GM21723 (cell line): ENCODE results near the gene SPATA2L.

Source experiments
- ATAC-seq: cut with Tn5 transposase; IDR thresholded peaks from one replicate; pipeline ENCODE4 v1.9.1; 2021; ENCODE audit warnings: mild to moderate bottlenecking, moderate library complexity; ENCODE audit not compliant: unreplicated experiment

The SPATA2L gene

DNA sequence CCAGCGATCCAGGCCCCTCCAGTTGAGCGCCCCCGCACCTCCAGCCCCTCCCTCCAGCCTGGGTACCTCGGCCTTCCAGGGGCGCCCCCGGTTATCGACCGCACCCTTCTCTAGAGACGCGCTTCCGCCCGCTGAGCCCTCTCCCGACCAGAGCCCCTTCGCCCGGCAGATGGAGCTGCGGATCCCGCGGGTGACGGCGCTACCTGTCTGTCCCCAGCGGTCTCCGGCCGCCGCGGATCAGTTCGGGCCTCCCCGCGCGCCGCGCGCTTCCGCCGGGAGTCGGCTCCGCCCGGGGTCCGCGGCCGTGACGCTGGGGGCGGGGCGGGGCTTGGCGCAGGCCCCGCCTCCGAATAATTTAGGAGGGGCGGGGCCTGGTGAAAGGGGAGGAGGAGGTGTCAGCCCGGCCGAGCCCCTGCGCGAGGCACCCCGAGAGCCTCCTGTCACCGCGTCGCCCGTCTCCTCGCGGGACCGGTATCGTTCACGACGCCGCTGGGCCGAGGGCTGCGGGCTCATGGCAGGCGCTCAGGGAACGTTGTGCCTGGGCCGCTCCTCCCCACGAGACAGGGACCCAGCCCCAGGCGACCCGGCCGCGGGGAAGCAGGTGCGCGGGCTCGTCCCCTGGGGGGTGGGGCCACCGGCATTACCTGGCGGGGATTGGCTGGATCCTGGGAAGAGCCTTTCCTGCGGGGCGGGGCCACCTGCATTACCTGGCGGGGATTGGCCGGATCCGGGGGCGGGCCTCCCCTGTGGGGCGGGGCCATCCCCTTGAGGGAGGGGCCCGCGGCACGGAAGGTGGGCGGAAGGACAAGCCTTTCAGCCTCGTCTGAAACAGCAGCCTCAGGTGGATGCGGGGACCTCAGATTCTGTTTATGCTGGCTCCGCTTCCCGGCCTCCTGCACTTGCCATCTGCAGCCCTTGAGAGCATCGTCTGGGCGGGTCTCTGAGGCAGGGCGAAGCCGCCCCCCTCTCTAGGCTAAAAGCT lies at the start of gene SPATA2L:
TSS of gene SPATA2L (minus strand) at position 281 of the 982 bp plus-strand sequence. CDS start 473 bp downstream, outside the sequence.
- peak; percentile 67 for ATAC-seq

DNA sequence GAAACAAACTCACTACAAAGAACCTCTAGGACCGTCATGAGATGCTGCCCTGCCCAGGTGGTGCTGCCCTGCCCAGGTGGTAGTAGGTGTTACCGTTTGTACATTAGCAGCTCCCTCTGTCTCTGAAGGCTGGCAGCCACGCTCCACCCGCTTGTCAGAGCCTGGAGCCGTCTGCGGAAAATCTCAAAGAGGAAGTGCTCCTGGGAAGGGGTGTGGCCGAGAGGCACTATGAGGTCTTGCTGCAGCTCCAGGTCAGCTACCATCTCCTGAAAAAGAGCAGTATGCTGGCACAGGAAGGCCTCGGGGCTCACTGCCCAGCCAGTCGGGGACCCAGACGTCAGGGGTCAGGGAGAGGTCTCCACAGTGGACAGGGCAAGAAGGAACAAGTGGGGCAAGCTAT lies 48.1 kb upstream of the SPATA2L start:
- ATAC-seq: no peak

GRCh38 chr16:89748921-89749320 lies 47.4 kb upstream of the SPATA2L start:
- no peak for ATAC-seq

DNA sequence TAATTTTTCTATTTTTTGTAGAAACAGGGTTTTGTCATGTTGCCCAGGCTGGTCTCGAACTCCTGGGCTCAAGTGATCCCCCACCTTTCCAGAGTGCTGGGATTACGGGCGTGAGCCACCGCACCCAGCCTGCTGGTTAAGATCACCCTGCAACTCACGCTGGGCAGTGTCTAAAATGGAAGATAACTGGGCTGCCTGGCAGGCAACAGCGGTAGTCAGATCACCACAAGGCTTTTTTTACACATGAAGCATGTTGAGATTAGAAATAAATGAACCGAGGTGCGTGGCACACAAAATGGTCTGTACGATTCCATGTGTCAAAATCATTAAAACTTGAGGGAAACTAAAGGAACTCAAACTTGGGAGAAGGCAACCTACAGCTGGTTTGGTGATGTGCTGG lies 46.6 kb upstream of the SPATA2L start:
- no peak for ATAC-seq

DNA sequence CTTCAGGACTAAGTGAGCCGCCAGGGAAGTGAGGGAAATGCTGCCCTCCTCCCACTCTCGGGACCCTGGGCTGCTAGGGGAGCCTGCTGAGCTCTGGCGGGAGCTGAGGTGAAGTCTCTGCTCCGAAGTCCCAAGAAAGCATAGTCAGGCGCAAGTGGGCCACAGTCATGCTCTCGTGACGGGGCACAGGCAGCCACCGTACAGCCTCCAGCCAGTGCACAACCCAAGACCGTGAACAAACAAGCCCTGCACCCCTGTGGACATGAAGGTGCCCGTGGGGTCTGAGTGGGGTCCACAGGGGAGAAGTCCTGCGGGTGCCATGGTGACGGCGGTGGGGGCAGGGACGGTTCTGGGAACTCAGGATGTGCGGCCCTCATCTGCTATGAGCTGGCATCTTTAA lies 44.5 kb upstream of the SPATA2L start:
- no peak for ATAC-seq

GRCh38 chr16:89744813-89745212 lies 43.3 kb upstream of the SPATA2L start:
- no peak for ATAC-seq

- ATAC-seq: no peak
Observed at GRCh38 chr16:89742948-89743347, 41.4 kb upstream of the SPATA2L start.

GRCh38 chr16:89741342-89742014 lies 40.0 kb upstream of the SPATA2L start:
- no peak for ATAC-seq

DNA sequence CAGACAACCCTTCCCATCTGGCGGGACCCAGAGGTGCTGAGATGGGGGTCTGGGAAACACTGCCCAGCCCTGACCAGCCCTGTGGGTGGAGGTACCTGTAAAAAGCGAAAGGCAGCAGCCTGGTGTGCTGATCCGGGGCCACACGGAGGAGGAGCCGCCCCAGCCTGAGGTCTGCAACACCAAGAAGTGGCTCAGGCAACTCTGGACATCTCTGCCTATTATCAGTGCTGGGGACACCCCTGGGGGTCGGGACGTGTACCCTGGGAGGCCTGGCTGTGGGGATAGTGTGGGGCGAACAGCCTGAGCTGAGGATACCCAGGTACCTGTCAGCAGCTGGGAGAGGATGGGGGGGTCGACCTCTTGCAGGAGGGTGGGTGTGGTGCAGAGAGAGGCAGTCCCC lies 37.9 kb upstream of the SPATA2L start:
- no peak for ATAC-seq

DNA sequence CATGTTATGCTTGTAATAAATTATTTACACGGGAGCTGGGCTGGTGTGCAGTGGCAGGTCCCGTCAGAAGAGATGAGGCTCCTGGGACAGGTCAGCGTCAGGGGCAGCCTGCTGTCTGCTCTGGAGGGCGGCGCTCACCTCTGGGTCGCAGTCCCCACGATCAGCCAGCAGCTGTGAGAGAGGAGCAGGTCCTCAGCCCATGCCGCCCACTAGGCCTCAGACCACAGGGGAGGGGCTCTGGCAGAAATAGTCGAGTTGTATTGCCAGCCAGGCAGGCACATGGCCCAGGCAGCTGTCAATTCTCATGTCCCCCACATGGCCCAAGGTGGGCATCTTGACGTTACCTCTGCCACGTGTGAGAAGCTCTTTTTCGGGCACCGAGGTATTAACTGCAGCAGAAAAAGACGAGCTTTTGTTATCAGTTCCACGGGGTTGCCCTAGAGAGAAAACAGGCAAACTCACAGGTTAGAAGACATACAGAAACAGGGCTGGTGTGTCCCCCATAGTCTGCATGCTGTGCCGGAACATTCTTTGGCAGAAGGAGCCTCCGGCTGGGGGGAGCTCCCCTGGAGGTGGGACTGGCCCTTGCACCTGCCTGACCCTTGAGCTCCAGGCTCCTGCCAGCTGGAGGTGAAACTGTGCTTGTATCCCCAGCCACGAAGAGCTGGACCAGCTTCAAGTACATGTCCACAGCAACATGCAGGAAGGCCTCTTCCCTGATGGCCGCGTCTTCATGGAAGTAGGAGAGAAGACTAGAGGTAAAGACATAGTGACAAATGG lies 37.2 kb upstream of the SPATA2L start:
- ATAC-seq: no peak

DNA sequence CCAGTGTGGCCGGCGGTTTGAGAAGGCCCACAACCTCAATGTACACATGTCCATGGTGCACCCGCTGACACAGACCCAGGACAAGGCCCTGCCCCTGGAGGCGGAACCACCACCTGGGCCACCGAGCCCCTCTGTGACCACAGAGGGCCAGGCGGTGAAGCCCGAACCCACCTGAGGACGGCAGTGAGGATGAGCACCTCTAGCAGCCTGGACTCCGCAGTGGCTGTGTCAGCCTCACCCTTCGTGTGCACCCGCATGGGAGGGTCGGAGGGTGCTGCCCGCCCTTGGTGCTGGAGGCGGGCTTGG lies 36.5 kb upstream of the SPATA2L start:
- no peak for ATAC-seq

DNA sequence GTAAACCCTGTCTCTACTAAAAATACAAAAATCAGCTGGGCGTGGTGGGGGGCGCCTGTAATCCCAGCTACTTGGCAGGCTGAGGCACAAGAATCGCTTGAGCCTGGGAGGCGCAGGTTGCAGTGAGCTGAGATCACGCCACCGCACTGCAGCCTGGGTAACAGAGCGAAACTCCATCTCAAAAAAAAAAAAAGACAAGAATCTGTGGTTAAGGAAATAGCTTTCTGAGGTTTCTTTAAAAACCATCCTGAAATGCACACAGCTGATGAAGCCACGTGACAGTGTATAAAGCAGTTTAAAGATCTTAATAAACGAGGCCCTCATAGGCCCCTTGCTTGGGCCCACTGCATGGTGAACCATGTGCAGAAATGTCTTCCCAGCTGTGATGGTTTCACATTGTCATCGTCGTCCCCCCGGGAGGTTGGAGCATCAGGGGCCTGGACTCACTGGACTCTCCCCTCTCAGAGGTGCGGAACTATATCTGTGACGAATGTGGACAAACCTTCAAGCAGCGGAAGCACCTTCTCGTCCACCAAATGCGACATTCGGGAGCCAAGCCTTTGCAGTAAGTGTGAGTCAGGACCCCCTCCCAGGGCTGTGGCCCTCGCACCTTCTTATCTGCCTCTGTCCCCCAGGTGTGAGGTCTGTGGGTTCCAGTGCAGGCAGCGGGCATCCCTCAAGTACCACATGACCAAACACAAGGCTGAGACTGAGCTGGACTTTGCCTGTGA lies 36.0 kb upstream of the SPATA2L start:
- no peak for ATAC-seq

DNA sequence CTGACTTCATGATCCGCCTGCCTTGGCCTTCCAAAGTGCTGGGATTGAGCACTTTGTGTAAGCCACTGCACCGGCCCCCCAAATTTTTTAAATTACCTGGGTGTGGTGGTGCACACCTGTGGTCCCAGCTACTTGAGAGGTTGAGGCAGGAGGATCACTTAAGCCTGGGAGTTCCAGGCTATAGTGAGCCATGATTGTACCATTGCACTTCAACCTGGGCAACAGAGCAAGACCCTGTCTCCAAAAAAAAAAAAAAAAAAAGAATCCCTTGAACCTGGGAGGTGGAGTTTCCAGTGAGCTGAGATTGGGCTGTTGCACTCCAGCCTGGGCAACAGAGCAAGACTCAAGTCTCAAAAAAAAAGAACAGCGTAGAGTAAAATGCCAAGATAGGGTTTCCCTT lies 35.0 kb upstream of the SPATA2L start:
- ATAC-seq: no peak

DNA sequence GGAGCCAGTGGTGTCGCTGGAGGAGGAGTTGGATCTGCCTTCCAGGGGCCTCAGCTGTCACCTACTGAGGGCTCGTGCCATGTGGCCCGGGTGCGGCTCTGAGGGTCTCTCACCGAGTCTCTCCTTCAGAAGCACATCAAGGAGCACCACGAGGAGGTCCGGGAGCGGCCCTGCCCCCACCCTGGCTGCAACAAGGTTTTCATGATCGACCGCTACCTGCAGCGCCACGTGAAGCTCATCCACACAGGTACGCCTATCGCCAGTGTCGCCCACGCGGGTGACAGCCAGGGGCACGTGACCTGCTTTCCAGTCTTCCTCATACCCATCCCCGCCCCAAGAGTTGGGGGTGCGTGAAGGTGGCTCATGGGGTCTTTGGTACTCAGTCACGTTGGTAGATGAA lies 32.3 kb upstream of the SPATA2L start:
- no peak for ATAC-seq

DNA sequence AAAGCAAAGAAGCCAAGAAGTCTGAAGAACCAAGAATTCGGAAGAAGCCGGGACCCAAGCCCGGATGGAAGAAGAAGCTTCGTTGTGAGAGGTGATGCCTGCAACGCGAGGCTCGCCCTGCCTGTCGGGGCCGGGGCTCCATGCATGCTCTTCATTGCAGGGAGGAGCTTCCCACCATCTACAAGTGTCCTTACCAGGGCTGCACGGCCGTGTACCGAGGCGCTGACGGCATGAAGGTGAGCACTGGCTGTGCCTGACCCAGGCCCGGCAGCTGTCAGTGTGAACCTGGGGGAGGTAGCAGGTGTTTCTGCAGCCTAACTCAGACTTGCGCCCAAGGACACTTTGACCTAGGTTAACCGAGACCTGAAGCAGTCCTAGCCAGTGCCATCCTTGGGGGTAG lies 31.8 kb upstream of the SPATA2L start:
- ATAC-seq: no peak

DNA sequence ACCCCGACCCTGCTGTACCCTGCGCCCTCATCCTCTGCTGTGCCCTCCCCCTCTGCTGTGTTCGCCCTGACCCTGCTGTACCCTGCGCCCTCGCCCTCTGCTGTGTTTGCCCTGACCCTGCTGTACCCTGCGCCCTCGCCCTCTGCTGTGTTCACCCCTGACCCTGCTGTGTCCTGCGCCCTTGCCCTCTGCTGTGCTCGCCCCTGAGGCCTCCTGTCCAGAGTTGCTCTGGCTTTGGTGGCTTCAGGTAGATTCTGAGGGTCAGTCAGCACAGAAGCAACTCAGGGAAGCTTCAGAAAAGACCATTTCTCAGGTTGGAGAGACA lies 31.4 kb upstream of the SPATA2L start:
- no peak for ATAC-seq

- ATAC-seq: no peak
Observed at GRCh38 chr16:89732142-89732917, 30.8 kb upstream of the SPATA2L start.

DNA sequence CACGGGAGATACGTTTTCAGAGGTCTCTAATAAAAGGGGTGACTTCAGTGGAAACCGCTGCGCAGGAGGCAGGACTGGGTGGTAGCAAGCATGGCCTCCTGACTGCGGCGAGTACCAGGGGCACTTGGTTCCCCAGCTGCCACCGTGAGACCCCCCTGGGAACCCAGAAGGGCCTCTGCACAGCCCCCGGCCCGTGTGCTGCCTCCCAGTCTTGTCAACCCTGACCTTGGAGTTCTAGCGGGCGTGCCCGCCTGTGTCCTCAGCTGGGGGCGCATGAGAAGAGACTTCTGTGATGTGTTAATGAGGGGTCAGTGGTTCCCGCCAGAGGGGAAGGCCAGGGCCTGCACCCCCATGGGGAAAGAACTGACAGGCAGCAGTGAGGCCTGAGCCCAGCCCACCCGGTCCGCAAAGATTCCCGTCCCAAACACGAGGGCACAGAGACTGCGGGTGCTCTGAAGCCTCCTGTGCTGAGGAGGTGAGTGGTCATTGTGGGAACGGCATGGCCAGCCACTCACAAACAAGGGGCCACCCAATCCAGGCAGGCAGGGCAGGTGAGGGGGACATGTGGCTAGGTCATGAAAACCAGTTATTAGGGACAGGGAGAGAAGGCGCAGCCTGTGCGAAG lies 29.2 kb upstream of the SPATA2L start:
- no peak for ATAC-seq

GRCh38 chr16:89729863-89730593 lies 28.5 kb upstream of the SPATA2L start:
- no peak for ATAC-seq
